ENCODE measurements around the gene FNIP2. TPM values are rescaled to one million over a fixed set of nuclear protein-coding genes. Genes with fewer than 3 reads are reported as not detected.

Gene FNIP2
- polyA plus RNA-seq, 1 donor from 2014 or later: 51.7 TPM

GRCh38 chr4:158819942-158820786 is 51.3 kb downstream of the FNIP2 start:
- Histone ChIP-seq H3K27ac (ENCODE audit: low read length) (no peak overlapping the region), H4K20me1 (ENCODE audit: insufficient read depth) (no peaks in the 10 kb centered on the region), H2AFZ (ENCODE audit: low read depth, low read length) (no peak overlapping the region), H3K9me2 (ENCODE audit: insufficient read depth, low read length) (no peaks in the 10 kb centered on the region), H3K36me3 (ENCODE audit: insufficient read depth, low read length) (no peaks in the 10 kb centered on the region), H3K9ac (ENCODE audit: low read length) (no peak overlapping the region), H3F3A (ENCODE audit: insufficient read depth, low read length, poor library complexity, severe bottlenecking) (no peaks in the 10 kb centered on the region), H3K9me3 (ENCODE audit: low read length) (no peaks in the 10 kb centered on the region), H3K4me3 (ENCODE audit: low read length) (no peak overlapping the region), H3K27me3 (ENCODE audit: insufficient read depth, low read depth, low read length) (no peaks in the 10 kb centered on the region), H3K4me2 (ENCODE audit: low read length) (no peak overlapping the region), H3K79me2 (replicated peaks; ENCODE audit: insufficient read depth, low read length) (peaks cover 32% of the 10 kb centered on the region)
- TF ChIP-seq EP300 (conservative IDR thresholded peaks at IDR 0.05; ENCODE audit: poor library complexity, severe bottlenecking) (no peak), SMC3 (conservative IDR thresholded peaks at IDR 0.05; ENCODE audit: poor library complexity) (no peak), POLR2AphosphoS5 (IDR thresholded peaks at IDR 0.05) (no peak), CTCF (IDR thresholded peaks at IDR 0.05; ENCODE audit: poor library complexity, severe bottlenecking) (no peak), RAD21 (conservative IDR thresholded peaks at IDR 0.05) (no peak), MXI1 (conservative IDR thresholded peaks at IDR 0.05; ENCODE audit: poor library complexity, severe bottlenecking) (no peak), TAF1 (IDR thresholded peaks at IDR 0.05; ENCODE audit: low read depth) (no peak), REST (IDR thresholded peaks at IDR 0.05; ENCODE audit: borderline replicate concordance) (no peak), EZH2 (IDR thresholded peaks at IDR 0.05; ENCODE audit: borderline replicate concordance, insufficient read depth, low read length, poor library complexity, severe bottlenecking) (no peak)

- Histone ChIP-seq H3K27me3 (ENCODE audit: insufficient read depth, low read depth, low read length) (no peaks in the 10 kb centered on the region), H2AFZ (ENCODE audit: low read depth, low read length) (no peak overlapping the region), H3K9me3 (ENCODE audit: low read length) (no peaks in the 10 kb centered on the region), H3K9me2 (ENCODE audit: insufficient read depth, low read length) (no peaks in the 10 kb centered on the region), H3K36me3 (ENCODE audit: insufficient read depth, low read length) (no peaks in the 10 kb centered on the region), H3K27ac (ENCODE audit: low read length) (no peak overlapping the region), H3K9ac (ENCODE audit: low read length) (no peak overlapping the region), H3K79me2 (replicated peaks; ENCODE audit: insufficient read depth, low read length) (peaks cover 32% of the 10 kb centered on the region), H4K20me1 (ENCODE audit: insufficient read depth) (no peaks in the 10 kb centered on the region), H3F3A (ENCODE audit: insufficient read depth, low read length, poor library complexity, severe bottlenecking) (no peaks in the 10 kb centered on the region), H3K4me3 (ENCODE audit: low read length) (no peak overlapping the region), H3K4me2 (ENCODE audit: low read length) (no peak overlapping the region)
- TF ChIP-seq EP300 (conservative IDR thresholded peaks at IDR 0.05; ENCODE audit: poor library complexity, severe bottlenecking) (no peak), POLR2AphosphoS5 (IDR thresholded peaks at IDR 0.05) (no peak), RAD21 (conservative IDR thresholded peaks at IDR 0.05) (no peak), SMC3 (conservative IDR thresholded peaks at IDR 0.05; ENCODE audit: poor library complexity) (no peak), TAF1 (IDR thresholded peaks at IDR 0.05; ENCODE audit: low read depth) (no peak), CTCF (IDR thresholded peaks at IDR 0.05; ENCODE audit: poor library complexity, severe bottlenecking) (no peak), EZH2 (IDR thresholded peaks at IDR 0.05; ENCODE audit: borderline replicate concordance, insufficient read depth, low read length, poor library complexity, severe bottlenecking) (no peak), REST (IDR thresholded peaks at IDR 0.05; ENCODE audit: borderline replicate concordance) (no peak), MXI1 (conservative IDR thresholded peaks at IDR 0.05; ENCODE audit: poor library complexity, severe bottlenecking) (no peak)
These were observed 52.6 kb downstream of the FNIP2 start for GRCh38 chr4:158821228-158821971.

All from neural cell (in vitro differentiated cells).